DMS53 treated with DMSO at 0.1 percent for 48 hours (cell line): ENCODE data around the gene FSTL4.

ENCODE experiments used
- DNase-seq: peaks from one replicate; lab custom pipeline; 2025; ENCODE audit not compliant: unreplicated experiment; lab: John Stamatoyannopoulos, UW

The FSTL4 gene

GRCh38 chr5:133371371-133372155, 240.8 kb downstream of the FSTL4 start:
- DNase-seq: peak; percentile 57

- no peak for DNase-seq
Measured at GRCh38 chr5:133370904-133371303, 241.4 kb downstream of the FSTL4 start.

GRCh38 chr5:133370036-133370831, 242.1 kb downstream of the FSTL4 start:
- no peak for DNase-seq

DNA sequence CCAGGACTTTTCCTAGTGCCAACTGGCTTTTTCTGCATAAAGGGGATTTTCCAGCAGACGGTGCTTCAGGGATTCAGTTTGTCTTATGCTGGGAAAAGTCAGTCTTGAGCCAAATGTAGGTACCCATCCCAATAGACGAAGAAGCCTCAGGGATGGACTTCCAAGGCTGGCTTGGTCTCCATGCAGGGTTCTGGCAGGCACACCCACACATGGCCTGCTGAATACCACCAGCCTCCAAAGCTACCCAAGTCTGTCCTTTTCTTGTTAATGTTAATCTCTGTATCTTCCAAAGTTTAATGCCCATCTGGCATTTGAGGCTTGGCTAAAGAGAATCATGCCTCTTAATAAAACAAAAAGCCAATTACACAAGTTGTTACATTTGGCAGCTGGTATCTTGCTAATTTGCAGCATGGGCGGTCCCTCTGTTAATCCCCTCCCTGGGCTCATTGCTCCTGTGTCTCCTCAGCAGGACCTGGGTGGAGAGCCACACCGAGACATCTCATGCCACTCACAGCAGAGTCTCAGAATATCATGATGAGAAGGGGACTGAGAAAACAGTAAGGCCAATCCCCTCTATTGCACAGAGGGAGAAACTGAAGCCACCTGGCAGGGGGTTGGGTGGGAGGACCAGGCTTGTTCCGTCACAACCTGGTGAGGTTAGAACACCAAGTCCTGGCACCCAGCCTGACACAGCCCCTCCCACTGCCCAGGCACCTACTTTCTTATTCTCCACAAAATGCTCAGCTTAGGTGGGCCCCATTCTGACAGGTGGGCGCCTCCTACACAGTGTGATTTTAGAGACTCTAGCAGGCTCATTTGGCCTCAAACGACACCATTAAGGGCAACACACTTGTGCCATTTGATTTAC, 243.2 kb downstream of the FSTL4 start:
- no peak for DNase-seq

- DNase-seq: no peak
Measured at GRCh38 chr5:133367984-133368383, 244.4 kb downstream of the FSTL4 start.

GRCh38 chr5:133367071-133367786, 245.1 kb downstream of the FSTL4 start:
- DNase-seq: no peak

- no peak for DNase-seq
Measured at GRCh38 chr5:133366438-133366837, 245.9 kb downstream of the FSTL4 start.

GRCh38 chr5:133365738-133366137, 246.6 kb downstream of the FSTL4 start:
- DNase-seq: no peak

- no peak for DNase-seq
Measured at GRCh38 chr5:133364936-133365707, 247.2 kb downstream of the FSTL4 start.

- no peak for DNase-seq
Measured at GRCh38 chr5:133363807-133364587, 248.3 kb downstream of the FSTL4 start.

- DNase-seq: no peak
Measured at GRCh38 chr5:133362438-133362837, 249.9 kb downstream of the FSTL4 start.

- DNase-seq: no peak
Measured at GRCh38 chr5:133361922-133362321, 250.4 kb downstream of the FSTL4 start.

DNA sequence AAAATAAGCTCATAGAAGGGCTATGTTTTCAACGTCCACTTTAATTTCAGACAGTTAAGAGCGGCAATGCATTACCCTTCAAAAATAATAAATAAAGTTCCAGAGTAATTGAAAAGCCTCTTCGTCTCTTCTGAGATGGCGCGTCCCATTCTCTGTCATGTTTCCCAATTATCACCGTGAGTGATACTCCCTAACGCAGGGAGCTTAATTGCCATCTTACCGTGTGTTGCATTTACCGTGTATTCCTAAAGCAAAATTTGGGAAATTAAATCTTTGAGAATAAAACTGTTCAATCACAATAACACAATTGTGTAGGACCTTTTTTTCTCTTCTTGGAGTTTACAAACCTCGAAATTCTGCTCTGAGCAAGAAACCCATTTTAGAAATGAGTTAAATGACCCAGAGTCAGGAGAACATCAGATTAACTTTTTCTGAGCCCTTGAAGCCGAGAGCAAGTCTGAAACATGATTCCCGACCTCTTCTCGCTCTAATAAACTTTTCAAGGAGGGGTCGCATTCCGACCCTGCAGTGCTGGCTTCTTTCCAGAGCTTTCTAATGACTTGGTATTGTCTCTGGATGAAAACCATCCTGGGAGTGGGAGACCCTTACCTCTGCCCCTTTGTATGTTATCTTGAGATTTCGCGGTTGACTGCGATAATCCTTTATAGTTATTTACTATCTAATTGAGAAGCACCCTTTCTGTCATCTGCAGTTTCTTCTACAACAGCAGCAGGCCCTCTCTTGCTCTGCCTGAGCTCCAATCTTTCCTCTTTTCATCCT, 251.5 kb downstream of the FSTL4 start:
- DNase-seq: no peak

- DNase-seq: no peak
Measured at GRCh38 chr5:133359861-133360260, 252.5 kb downstream of the FSTL4 start.

DNA sequence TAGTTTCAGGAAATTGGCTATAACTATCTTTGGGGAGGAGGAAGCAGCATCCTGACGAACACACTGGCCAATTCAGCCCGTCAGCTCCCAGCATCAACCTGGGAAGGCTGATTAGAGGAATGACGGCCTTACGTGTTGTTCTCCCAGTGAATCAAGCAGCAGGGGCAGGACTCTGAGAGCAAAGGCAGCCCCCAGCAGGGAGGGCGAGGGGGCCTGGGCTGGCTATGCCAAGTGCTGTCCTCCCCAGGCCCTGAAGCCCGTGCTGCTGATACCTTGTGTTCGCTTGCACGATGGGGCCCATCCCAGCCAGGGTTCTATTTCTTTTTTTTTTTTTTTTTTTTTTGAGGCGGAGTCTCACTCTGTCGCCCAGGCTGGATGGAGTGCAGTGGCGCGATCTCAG, 254.1 kb downstream of the FSTL4 start:
- DNase-seq: no peak

DNA sequence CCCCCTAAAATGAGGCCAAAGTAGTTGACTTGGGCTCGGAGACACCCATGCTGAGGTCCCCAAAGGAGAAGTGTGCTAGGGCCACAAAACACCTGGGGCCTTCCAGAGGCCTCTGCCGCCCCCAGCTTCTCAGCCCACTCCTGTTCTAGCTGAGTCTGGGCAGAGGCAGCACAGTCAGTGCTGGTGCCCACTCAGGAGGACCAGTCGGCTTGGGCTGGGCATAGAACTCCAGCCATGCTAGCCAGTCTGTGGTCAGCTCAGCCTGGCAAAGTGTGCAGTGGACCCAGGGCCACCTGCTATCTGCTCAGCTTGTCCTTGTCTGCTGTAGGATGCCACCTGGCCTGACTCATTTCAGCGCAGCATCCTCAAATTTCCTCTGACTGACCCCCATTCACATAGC, 254.6 kb downstream of the FSTL4 start:
- DNase-seq: no peak

DNA sequence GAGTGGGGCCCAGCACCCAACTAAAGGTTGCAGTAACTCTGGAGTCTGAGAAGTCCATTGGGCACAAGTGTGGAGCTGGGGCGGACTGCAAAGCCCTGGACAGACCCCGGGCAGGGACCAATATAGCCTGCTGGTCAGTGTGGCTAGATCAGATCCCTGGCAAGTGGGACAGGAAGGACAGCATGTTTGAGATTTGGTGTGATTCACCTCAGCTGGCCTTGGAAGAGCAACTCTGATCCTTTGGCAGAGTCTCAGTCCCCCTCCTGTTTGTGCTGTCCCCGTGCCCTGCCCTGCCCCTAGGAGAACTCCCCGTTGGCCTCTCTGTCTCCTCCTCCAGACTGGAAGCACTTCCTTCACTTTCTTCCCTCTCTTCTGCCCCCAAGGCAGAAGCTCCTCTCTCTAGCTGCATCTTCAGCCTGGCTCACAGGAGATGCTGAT, 255.3 kb downstream of the FSTL4 start:
- DNase-seq: no peak

DNA sequence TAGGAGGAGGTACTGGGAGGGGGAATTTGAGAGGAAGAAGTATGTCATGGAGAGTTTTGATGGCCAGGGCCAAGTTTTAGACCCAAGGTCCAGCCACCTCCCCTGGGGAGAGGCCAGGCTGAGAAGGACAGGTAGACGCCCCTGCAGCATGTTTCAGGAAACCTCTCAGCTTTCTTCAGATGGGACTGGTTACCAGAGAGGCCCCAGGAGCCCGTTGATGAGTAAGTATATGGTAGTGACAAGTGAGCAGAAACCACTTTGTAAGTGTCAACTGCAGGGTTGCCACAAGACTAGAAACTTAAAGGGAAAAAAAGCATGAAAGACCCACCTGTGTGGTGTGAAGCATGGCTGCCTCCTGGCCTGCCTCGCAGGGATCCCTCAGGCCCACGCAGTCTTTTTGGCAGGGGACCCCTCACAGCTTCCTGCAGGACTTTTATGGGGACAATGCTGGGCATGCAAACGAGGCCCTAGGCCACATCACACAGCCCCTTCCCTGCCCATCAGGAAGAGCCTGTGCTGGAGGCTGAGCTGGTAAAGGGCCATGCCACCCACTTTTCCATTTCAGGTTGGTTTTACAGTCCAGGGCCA, 255.9 kb downstream of the FSTL4 start:
- DNase-seq: no peak
